NOMO-1 (cell line): Measurements from ENCODE around the gene TMEM209.

Source experiments
- DNase-seq, 2 experiments: peaks; one replicate each; lab custom pipeline; 2025; ENCODE audit not compliant: unreplicated experiment in 2 of 2; lab: John Stamatoyannopoulos, UW

TMEM209 gene

GRCh38 chr7:130145424-130146100 is 59.6 kb downstream of the TMEM209 start:
- DNase-seq, result no peak

DNA sequence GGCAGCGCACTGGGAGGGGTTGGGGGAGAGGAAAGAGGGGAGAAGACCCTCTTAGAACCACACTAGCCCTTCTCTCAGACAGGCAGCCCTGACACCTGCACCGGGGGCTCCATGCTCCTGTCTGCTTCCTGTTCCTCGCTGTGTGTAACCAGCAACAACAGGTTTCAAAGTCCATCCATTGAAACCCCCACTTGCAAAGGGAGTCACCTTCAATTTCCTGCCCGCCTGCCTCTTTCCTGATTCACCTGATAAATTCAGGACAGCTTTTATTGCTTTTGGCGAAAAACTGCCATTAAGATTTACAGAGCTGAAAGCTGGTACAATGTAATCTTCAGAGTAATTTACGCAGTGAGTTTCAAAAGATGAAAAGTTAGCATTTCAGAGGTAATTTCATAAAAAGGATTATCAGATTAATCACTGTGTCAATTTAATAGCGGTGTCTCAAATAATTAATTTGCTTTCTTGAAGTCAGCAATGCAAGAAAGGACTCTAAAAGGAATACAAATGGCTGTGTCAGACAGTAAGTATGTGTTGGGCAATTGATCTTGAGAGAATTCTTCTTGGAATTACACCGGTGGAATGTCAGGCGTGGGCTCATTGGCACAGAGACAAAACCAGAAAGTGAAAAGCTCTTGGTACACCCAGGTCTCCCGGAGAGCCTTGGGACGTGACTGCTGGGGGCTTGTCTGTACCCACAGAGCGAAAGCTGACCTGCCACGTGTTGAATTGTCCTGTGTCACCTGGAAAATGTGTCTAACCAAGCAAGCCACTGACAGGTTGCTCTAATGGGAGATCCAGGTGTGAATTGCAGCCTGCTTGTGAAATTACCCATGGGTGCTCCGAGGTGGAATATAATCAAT is 60.7 kb downstream of the TMEM209 start:
- no peak for DNase-seq

DNA sequence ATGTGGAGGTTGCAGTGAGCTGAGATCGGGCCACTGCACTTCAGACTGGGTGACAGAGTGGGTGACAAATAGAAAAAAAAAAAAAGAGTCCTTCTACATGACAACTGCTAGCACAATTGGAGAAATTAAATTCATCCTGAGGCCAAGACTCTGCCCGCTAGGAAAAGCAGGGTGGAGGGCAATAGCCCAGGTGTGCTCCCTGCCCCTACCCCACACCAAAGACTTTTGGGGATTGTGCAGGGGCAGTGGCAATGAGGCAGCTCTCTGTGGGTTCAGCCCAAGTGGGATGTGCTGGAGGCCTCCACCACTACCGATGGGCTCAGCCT is 61.3 kb downstream of the TMEM209 start:
- no peak for DNase-seq

DNA sequence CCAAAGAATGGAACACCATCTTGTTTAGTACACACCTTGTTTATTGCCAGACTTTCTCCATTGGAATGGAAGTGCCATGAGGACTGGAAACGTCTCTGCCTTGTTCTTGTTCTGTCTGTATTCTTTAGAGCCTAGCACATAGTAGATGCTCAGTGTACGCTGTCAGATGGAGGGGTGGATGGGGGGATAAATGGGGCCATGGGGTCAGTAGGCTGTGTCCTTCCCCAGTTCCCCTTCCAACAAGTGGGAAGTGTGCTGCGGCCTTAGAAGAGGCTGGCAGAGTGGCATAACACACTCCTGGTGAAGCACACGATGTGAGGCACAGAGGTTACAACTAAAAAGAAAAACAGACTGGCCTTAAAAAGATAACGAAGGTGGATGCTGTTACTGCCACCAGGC is 61.9 kb downstream of the TMEM209 start:
- DNase-seq, result no peak

GRCh38 chr7:130142654-130143333 is 62.4 kb downstream of the TMEM209 start:
- no peak for DNase-seq

GRCh38 chr7:130141884-130142653 is 63.1 kb downstream of the TMEM209 start:
- no peak for DNase-seq

GRCh38 chr7:130141161-130141883 is 63.9 kb downstream of the TMEM209 start:
- peak; percentile 14 to 24 for DNase-seq

DNA sequence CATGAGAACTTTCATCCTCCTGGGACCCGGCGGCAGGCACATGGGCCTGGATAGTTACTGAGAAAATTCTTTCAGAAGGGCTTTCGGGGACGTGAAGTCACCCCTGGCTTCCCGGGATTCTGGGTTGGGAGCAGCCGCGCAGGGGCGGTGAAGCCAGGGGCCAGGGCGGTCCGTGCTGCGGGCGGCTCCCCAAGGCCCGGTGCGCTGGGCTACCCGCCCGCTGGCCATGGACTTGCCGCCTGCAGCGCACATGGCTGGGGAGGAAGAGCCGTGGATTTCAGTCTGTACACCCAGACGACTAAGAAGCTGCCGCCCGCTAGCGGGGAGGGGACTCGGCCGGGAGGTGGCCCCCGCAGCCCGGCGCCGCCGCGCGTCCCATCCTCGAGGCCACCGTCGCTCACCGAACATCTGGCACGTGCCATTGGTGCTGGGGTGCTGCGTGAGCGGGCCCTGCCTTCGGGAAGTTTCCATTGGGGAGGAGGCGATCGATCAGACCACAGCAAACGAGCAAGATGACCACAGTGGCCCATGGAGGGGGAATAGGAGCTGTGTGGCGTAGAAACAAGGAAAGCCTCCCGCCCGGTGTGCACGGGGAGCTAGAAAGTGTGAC is 64.5 kb downstream of the TMEM209 start:
- DNase-seq, result no peak

GRCh38 chr7:130139193-130139960 is 65.8 kb downstream of the TMEM209 start:
- DNase-seq, result no peak

GRCh38 chr7:130137207-130137606 is 68.0 kb downstream of the TMEM209 start:
- no peak for DNase-seq

- no peak for DNase-seq
Observed at GRCh38 chr7:130136579-130137167, 68.5 kb downstream of the TMEM209 start.

DNA sequence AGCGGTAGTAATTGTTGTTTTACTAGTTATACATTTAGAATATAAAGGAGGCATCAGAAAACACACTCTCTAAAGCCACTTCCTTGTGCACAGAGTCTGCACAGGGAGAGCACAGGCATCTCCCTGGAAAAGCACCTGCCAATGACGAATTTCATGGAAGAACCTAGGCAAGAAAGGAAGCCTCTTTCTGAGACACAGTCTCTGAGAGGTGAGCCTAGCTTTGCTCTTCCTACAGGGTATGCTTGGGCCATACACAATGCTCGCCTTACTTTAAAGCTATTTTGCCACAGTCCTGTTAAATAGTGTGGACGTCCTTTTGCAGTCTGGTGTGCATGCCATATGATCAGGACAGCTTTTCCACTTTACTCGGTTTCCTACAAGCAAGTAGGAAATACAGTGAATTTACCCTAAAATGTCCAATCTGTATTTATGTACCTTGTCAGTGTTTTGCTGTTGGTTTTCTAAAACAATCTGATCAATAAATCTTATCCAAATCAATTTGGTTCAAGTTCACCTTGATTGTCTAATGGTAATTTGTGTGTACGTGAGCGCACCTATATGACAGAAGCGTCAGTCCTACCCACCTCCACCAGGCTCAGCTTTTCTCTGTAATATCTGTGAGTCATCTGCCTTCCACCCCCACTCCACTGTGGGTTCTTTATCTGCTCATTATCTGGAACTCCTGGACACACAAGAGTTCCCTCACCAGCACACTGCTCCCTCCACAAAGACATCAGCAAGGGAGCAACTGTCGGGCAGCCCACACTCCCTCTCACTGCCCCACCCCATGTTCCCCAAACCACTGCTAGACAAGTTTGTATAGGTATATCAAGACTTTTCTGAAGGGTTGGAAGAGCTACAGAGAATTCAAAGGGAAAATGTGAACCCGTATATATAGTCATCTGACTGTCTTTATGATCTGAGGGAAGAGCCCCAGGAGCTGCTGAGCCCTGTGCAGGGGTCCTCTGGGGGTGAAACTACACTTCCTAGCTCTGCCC is 69.7 kb downstream of the TMEM209 start:
- DNase-seq, result no peak

DNA sequence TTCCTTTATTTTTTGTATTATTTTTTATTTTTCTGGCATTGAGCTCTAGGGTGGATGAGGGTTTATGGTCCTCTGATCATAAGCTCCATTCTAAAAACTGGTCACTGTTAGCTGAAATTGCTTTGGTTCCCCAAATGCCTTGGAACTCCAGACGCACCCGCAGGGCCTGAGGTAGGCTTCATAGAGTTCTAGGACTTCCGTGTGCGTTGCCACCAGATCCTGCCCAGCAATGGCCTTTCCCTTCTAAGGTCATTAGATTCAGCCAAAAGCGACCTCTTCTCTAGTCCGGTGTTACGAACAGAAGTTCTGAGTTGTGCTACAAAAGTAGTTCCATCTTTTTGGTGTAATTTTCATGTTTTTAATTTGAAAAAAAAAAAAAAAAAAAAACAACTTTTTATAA is 70.5 kb downstream of the TMEM209 start:
- DNase-seq, result no peak

DNA sequence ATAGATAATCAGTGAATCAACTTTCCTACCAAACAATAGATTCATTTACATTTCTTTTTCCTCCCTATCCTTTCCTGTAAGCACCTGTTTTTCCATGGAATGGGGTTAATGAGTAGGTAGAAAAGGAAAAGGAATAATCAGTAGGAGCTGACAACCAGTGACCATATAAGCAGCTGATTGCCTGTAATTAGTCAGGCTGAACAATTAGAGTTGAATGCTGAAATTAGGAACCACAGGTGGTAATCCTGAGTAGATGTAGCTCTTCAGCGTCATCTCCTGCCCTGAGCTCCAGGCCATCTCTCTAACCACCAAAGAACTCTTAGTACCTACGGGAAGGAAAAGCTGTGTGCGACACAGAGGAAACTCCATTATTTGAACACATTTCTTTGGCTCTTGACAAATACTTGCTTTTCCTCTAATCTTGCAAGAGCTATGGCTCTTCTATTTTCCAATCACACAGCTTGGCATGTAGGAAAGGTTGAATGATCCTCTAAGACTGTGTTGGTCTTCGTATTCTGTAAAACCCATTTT is 71.0 kb downstream of the TMEM209 start:
- no peak for DNase-seq

DNA sequence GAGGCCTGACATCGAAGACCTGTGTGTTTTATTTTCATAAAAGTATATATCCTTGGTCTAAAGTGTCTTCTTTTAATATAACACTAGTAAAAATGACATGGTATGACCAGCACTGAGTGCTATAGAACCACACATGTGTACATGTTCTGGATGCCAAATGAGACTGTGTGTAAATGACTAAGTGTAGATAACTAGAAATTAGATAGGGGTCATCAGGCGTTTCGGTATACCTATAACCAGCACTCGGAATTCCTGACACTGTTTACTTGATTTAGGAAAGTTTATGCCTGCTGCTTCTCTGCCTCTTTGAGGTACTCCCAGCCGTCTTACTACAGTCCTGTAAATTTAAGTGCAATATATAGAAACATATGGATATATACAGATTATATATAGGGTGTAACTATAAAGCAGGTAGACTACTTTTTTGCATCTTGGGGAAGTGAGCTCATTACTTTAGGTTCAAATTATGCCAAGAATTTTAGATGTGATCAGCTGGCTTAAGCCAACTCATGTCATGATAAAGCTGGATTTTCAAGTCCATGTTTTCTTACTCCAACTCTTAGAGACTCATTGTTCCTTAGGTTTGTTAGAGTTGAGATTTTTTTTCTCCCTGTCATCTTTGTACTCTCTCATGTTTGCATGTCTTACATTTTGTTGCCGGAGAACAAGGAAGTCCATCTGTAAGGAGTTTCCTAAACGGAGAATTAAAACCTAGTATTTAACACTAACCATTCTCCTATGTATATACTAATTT is 72.0 kb downstream of the TMEM209 start:
- no peak for DNase-seq

- DNase-seq, result no peak
Observed at GRCh38 chr7:130131964-130132875, 73.0 kb downstream of the TMEM209 start.
